Left lung (tissue), 10 donors: ENCODE results near the gene MINDY3. TPM values are rescaled to one million over a fixed set of nuclear protein-coding genes. Genes with fewer than 3 reads are reported as not detected.
A peak's percentile ranks its signal among the peaks of the same experiment; 100 is the strongest.

Experiments
- ATAC-seq: fragments of 200-7000 bp; cut with Tn5 transposase; one replicate; pipeline ENCODE4 v1.9.1; 2020; ENCODE audit warnings: moderate library complexity
- DNase-seq, 4 donors: peaks; one replicate each; pipeline ENCODE4 v3.0.0-alpha.2; 2013 to 2020
- H3K27ac ChIP-seq, 2 donors: fragments of 200-600 bp; sonication (generic) in 1 of 2; one replicate each; pipeline versions ENCODE4 v1.5.0 to v1.8.0; 2020 to 2021
- H3K27me3 ChIP-seq, 2 donors: fragments of 200-600 bp; sonication (generic) in 1 of 2; one replicate each; pipeline versions ENCODE4 v1.5.0 to v1.8.0; 2020 to 2021
- H3K36me3 ChIP-seq, 2 donors: fragments of 200-600 bp; sonication (generic) in 1 of 2; one replicate each; pipeline versions ENCODE4 v1.5.0 to v1.8.0; 2020 to 2021
- H3K4me1 ChIP-seq, 2 donors: fragments of 200-600 bp; one replicate each; pipeline ENCODE4 v1.8.0; 2021
- H3K4me3 ChIP-seq, 2 donors: fragments of 200-600 bp; sonication (generic) in 1 of 2; one replicate each; pipeline versions ENCODE4 v1.5.0 to v1.8.0; 2020 to 2021; ENCODE audit warnings: mild to moderate bottlenecking in 1 of 2
- H3K9me3 ChIP-seq, 2 donors: fragments of 200-600 bp; sonication (generic) in 1 of 2; one replicate each; pipeline versions ENCODE4 v1.5.0 to v1.8.0; 2020 to 2021
- intact Hi-C, 2 donors: fragments of 100-400 bp; cut with DNase I; formaldehyde crosslinking; loops; one replicate each; pipeline versions ENCODE4 v1.11.2 to v1.14.2; 2022
- polyA plus RNA-seq, 6 donors: library from polyadenylated mRNA; unstranded; fragments of 120-200 nt; gene quantifications; one replicate each; pipeline ENCODE4 v1.2.1, GENCODE V29; 2013; ENCODE audit not compliant: insufficient read length in 6 of 6
- total RNA-seq, 2 donors: library from RNA; stranded (reverse); fragmentation: NEBNext Ultra II Directional; extraction: Animal tissue kit (Norgen Biotek cat#: 25700); gene quantifications; one replicate each; pipeline ENCODE4 v1.2.1, GENCODE V29; 2021
- TF ChIP-seq, protein P1 (sequence below), 2 donors: fragments of 200-600 bp; sonication (generic) in 1 of 2; IDR thresholded peaks; one replicate each; pipeline versions ENCODE4 v1.5.0 to v1.8.0; 2021; ENCODE audit warnings: antibody characterized with exemption in 2 of 2
- donor health status: DM: no; HTN: yes; CAD: no.
- donor health status: DM: no; HTN: no; CAD: no.

MINDY3 gene
- total and polyA plus RNA-seq, 8 donors: 27.5 to 59.7 (median 43.5) TPM

DNA sequence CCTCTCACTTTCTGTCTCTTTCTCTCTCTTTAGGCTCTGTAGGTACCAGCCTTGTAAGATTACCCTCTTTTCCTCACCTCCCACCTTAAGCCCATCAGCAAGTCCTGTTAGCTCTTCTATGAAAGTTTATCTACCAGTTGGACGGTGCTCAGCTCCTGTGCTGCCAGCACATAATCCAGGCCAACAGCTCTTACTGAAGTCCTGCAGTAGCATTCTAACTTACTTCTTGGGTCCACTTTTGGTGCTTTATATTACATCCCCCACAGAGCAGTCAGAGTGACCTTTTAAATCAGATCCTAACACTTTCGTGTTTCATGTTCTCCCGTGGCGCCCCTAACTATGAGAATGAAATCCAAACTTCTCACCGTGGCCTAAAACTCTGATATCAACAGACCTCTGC lies 101.7 kb downstream of the MINDY3 start:
- no peaks in the 10 kb centered on the region for H3K9me3 ChIP-seq
- no peak for DNase-seq
- intact Hi-C loops: no loop called here
- no peak overlapping the region for H3K4me3 ChIP-seq
- TF ChIP-seq, protein P1, sequence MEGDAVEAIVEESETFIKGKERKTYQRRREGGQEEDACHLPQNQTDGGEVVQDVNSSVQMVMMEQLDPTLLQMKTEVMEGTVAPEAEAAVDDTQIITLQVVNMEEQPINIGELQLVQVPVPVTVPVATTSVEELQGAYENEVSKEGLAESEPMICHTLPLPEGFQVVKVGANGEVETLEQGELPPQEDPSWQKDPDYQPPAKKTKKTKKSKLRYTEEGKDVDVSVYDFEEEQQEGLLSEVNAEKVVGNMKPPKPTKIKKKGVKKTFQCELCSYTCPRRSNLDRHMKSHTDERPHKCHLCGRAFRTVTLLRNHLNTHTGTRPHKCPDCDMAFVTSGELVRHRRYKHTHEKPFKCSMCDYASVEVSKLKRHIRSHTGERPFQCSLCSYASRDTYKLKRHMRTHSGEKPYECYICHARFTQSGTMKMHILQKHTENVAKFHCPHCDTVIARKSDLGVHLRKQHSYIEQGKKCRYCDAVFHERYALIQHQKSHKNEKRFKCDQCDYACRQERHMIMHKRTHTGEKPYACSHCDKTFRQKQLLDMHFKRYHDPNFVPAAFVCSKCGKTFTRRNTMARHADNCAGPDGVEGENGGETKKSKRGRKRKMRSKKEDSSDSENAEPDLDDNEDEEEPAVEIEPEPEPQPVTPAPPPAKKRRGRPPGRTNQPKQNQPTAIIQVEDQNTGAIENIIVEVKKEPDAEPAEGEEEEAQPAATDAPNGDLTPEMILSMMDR (IDR thresholded peaks at IDR 0.05): no peak
- no peak overlapping the region for H3K27ac ChIP-seq
- ATAC-seq: no peak
- H3K4me1 ChIP-seq: no peaks in the 10 kb centered on the region
- H3K36me3 ChIP-seq: no peaks in the 10 kb centered on the region
- H3K27me3 ChIP-seq: no peaks in the 10 kb centered on the region

DNA sequence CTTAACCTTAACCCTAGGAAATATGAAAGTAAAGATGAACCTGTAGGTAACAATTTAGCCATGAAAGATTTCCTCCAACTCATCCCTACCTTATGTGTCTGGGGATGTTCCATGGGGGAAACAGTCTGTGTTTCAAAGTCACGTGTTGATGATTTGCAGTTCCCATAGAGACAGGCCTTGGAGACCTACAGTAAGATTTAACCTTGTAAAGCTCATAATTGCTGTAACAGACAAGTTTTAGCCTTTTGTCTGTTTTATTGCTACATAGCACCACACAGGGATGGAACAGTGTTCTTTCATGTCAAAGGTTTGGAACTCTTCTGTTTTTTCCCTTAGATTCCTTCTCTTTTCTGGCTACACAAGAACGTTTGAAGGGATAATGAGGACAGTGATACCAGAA lies 105.4 kb downstream of the MINDY3 start:
- no peak overlapping the region for H3K4me3 ChIP-seq
- TF ChIP-seq, protein P1 (IDR thresholded peaks at IDR 0.05): no peak
- H3K27ac ChIP-seq: no peak overlapping the region
- no peaks in the 10 kb centered on the region for H3K27me3 ChIP-seq
- DNase-seq: no peak
- intact Hi-C loops: no loop called here
- H3K36me3 ChIP-seq: no peaks in the 10 kb centered on the region
- no peaks in the 10 kb centered on the region for H3K9me3 ChIP-seq
- H3K4me1 ChIP-seq: no peaks in the 10 kb centered on the region
- ATAC-seq: no peak

DNA sequence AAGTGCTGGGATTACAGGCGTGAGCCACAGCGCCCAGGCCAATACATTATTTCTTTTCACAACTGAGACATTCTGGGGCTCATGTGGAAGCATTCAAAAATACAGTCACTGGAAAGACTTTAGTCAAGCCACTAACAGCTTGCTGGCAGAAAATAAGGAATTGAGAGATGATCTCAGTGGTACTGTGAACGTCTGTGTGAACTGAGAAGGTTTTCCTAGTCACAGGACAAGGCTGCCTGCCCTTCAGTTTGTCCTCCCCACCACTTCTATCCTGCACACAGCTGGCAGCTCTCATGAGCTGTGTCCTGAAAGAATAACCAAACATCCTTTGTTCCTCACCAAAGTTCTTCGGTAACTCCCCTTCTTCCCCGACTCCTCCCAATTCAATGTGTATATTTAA lies 109.3 kb downstream of the MINDY3 start:
- Histone ChIP-seq H3K27ac (no peak overlapping the region), H3K27me3 (no peaks in the 10 kb centered on the region), H3K36me3 (no peaks in the 10 kb centered on the region), H3K4me3 (no peak overlapping the region), H3K4me1 (no peaks in the 10 kb centered on the region), H3K9me3 (no peaks in the 10 kb centered on the region)
- ATAC-seq (peak; percentile 13), DNase-seq (no peak)
- TF ChIP-seq, protein P1 (IDR thresholded peaks at IDR 0.05): no peak
- intact Hi-C loops: no loop called here

DNA sequence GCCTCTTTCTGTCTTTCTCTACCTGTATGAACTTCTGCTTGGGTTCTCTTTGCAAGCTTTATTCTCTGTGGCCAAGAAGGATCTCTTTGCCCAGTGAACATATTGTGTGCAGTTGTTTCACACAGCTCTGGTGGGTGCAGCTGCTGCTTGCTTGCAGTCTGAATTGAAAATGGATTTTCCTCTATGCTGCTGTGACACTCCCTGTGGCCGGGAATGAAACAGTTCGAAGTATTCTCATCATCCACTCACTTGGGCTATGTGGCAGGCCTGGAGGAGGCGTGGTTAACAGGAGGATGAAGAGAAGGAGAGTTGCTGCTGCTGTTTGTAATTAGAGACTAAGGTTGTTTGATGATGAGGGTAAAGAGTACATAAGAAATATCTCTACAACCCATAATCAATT lies 112.2 kb downstream of the MINDY3 start:
- Histone ChIP-seq H3K4me1 (no peaks in the 10 kb centered on the region), H3K4me3 (no peak overlapping the region), H3K36me3 (no peaks in the 10 kb centered on the region), H3K9me3 (no peaks in the 10 kb centered on the region), H3K27ac (no peak overlapping the region), H3K27me3 (no peaks in the 10 kb centered on the region)
- TF ChIP-seq, protein P1 (IDR thresholded peaks at IDR 0.05): no peak
- intact Hi-C loops: no loop called here
- ATAC-seq (no peak), DNase-seq (peak in 2 of 4 donors; percentile 35 to 52)

DNA sequence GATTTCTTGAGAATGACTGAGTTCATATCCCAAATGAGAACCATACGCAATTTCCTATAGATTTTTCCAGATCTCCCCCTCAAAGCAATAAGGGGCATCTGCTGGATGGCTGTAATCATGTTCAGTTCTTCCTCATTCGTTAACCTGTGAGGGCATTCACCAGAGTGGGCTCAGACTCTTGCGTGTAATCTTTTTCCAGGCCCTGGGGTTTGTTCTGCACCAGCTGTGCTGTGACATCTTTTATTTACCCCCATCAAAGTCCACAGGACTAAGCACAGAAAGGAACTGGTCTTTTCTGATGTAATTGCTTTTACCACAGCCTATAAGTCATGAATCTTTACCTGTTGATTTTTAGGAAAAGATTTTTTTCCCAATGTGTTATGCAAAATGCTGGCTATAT lies 112.7 kb downstream of the MINDY3 start:
- TF ChIP-seq, protein P1 (IDR thresholded peaks at IDR 0.05): no peak
- intact Hi-C loops: no loop called here
- Histone ChIP-seq H3K4me1 (no peaks in the 10 kb centered on the region), H3K36me3 (no peaks in the 10 kb centered on the region), H3K27ac (no peak overlapping the region), H3K27me3 (no peaks in the 10 kb centered on the region), H3K9me3 (no peaks in the 10 kb centered on the region), H3K4me3 (no peak overlapping the region)
- no peak for DNase-seq
- no peak for ATAC-seq
